Measurements from ENCODE around the gene STARD13.
"Not testable (repeated sequence)": the region's sequence is repeated elsewhere in the genome, so short reads cannot be mapped to it uniquely, and the experiment has no call there.

Gene STARD13

DNA sequence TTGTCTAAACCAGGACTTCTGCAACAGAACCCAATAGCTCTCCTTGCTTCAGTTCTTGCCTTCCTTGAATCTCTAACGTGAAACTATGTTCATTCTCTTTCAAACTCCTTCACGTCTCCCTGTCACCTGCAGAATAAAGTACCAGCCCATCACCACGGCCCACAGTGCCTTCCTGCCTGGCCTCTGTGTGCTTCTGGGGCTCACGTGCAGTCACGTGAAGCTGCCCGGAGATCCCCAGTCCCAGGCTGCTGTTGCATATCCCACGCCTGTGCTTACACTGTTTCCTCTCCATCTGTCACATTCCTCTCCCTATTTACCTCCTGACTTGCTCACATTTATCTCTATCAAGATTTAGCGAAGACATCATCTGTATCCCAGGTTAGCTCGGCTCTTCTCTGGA lies 102.8 kb downstream of the STARD13 start:
- TF ChIP-seq, protein P1, sequence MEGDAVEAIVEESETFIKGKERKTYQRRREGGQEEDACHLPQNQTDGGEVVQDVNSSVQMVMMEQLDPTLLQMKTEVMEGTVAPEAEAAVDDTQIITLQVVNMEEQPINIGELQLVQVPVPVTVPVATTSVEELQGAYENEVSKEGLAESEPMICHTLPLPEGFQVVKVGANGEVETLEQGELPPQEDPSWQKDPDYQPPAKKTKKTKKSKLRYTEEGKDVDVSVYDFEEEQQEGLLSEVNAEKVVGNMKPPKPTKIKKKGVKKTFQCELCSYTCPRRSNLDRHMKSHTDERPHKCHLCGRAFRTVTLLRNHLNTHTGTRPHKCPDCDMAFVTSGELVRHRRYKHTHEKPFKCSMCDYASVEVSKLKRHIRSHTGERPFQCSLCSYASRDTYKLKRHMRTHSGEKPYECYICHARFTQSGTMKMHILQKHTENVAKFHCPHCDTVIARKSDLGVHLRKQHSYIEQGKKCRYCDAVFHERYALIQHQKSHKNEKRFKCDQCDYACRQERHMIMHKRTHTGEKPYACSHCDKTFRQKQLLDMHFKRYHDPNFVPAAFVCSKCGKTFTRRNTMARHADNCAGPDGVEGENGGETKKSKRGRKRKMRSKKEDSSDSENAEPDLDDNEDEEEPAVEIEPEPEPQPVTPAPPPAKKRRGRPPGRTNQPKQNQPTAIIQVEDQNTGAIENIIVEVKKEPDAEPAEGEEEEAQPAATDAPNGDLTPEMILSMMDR (IDR thresholded peaks at IDR 0.05; ENCODE audit: control insufficient read depth, insufficient read depth, low read depth, low read length, missing control alignments): no peak
- no peak for DNase-seq (ENCODE audit: low read depth)
- no peak overlapping the region for H3K4me3 ChIP-seq (ENCODE audit: control insufficient read depth, low read depth, low read length)

DNA sequence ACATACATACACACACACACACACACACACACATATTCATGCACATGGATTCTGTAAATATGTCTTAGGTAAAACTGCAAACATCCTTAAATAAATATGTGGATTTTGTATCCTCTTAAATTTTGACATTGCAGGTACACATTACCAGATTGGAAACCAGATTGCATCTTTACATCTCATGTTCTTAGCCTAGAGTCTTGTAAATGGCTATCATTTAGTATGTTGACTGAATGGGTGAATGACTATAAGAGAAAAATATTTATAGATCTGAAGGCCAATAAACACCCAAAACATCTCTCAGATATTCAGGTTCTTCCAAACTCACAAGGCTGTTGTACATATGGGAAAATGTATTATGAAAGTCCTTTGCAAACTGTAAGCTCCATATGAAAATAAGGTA lies 104.3 kb downstream of the STARD13 start:
- DNase-seq (ENCODE audit: low read depth): no peak
- no peak overlapping the region for H3K4me3 ChIP-seq (ENCODE audit: control insufficient read depth, low read depth, low read length)
- TF ChIP-seq, protein P1 (IDR thresholded peaks at IDR 0.05; ENCODE audit: control insufficient read depth, insufficient read depth, low read depth, low read length, missing control alignments): no peak

GRCh38 chr13:33180122-33180804 lies 105.3 kb downstream of the STARD13 start:
- TF ChIP-seq, protein P1 (IDR thresholded peaks at IDR 0.05; ENCODE audit: control insufficient read depth, insufficient read depth, low read depth, low read length, missing control alignments): no peak
- no peak overlapping the region for H3K4me3 ChIP-seq (ENCODE audit: control insufficient read depth, low read depth, low read length)
- DNase-seq (ENCODE audit: low read depth): no peak

DNA sequence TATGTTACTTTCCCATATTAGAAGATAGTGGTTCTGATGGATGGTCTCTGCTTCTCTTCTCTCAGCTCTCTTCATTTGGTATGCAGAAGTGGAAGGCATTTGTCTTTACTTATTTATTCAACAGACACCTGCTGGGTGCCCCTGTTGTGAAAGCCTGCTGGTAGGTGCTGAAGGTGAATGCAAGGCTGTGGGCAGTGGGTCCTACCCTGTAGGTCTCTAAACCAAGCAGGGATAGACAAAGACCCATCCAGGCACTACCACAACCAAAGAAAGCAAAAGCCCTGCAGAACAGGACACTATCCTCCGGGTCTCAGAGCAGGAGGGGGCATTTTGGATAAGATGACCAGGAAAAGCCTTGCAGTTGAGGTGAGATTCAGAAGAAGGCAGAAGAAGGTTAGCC lies 106.1 kb downstream of the STARD13 start:
- no peak for DNase-seq (ENCODE audit: low read depth)
- no peak overlapping the region for H3K4me3 ChIP-seq (ENCODE audit: control insufficient read depth, low read depth, low read length)
- TF ChIP-seq, protein P1 (IDR thresholded peaks at IDR 0.05; ENCODE audit: control insufficient read depth, insufficient read depth, low read depth, low read length, missing control alignments): no peak

- TF ChIP-seq, protein P1 (IDR thresholded peaks at IDR 0.05; ENCODE audit: control insufficient read depth, insufficient read depth, low read depth, low read length, missing control alignments): no peak
- DNase-seq (ENCODE audit: low read depth): no peak
- H3K4me3 ChIP-seq (ENCODE audit: control insufficient read depth, low read depth, low read length): no peak overlapping the region
These were observed 107.2 kb downstream of the STARD13 start for GRCh38 chr13:33178209-33178840.

DNA sequence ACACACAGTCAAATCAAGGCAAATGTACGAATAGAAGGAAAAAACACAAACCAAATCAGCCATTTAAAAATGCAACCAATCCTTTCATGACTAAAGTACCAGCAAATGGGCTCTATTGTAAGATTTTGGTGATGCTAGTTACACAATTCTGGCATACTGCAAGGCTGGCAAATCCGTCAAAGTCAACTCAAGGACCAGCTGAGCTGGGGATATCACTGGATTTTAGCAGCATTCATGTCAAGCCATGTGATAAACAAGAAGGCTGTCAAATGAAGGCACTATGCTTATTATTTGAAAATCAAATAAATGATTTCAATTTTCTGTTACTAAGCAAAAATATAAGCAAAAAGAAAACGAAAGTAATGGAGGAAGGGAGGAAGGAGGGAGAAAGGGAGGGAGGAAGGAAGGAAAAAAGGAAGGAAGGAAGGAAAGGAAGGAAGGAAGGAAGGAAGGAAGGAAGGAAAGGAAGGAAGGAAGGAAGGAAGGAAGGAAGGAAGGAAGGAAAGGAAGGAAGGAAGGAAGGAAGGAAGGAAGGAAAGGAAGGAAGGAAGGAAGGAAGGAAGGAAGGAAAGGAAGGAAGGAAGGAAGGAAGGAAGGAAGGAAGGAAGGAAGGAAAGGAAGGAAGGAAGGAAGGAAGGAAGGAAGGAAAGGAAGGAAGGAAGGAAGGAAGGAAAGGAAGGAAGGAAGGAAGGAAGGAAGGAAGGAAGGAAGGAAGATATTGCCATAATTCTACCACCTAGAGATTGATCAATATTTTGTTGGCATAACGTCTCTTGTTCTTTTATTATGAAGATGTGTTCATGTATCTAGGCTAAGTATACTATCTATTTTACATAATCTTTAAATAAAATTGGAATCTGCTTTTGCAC lies 108.0 kb downstream of the STARD13 start:
- DNase-seq (ENCODE audit: low read depth); H3K4me3 ChIP-seq (ENCODE audit: control insufficient read depth, low read depth, low read length): not testable (repeated sequence)

DNA sequence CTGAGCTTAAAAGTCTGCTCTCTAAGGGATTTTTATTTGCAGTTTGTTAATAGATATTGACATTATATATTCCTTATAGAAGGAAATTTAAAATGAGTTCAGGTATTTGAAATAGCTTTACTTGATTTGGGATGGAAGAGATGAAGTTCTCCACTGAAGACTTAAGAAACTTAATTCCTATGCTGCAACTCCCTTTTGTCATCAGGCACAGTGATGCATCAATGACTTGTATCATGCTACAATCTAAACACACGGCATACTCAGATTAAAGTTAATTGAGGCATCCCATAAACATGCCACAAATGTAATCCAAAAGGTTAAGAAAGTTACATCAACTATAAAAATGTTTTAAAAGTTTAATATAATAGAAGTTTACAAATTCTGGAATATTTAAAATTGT lies 109.0 kb downstream of the STARD13 start:
- no peak for DNase-seq (ENCODE audit: low read depth)
- H3K4me3 ChIP-seq (ENCODE audit: control insufficient read depth, low read depth, low read length): no peak overlapping the region
- TF ChIP-seq, protein P1 (IDR thresholded peaks at IDR 0.05; ENCODE audit: control insufficient read depth, insufficient read depth, low read depth, low read length, missing control alignments): no peak
